HG03565 (cell line): ENCODE measurements around the gene ZMYND11.
A peak's percentile ranks its signal among the peaks of the same experiment; 100 is the strongest.
"Not testable (repeated sequence)": the region's sequence is repeated elsewhere in the genome, so short reads cannot be mapped to it uniquely, and the experiment has no call there.

Experiments
- ATAC-seq: cut with Tn5 transposase; IDR thresholded peaks from one replicate; pipeline ENCODE4 v1.9.1; 2021; ENCODE audit warnings: mild to moderate bottlenecking, moderate library complexity; ENCODE audit not compliant: unreplicated experiment

The ZMYND11 gene

GRCh38 chr10:132946-133898 is 2.0 kb upstream of the ZMYND11 start:
- ATAC-seq = no peak

- peak; percentile 25 for ATAC-seq
Measured at GRCh38 chr10:134247-135131, 766 bp upstream of the ZMYND11 start.

GRCh38 chr10:135601-136464 is 578 bp downstream of the ZMYND11 start:
- ATAC-seq = peak; percentile 22

- peak; percentile 16 for ATAC-seq
Measured at GRCh38 chr10:136465-136762, 1.2 kb downstream of the ZMYND11 start.

- ATAC-seq = peak; percentile 25
Measured at GRCh38 chr10:137031-137430, 1.8 kb downstream of the ZMYND11 start.

GRCh38 chr10:137606-138005 is 2.4 kb downstream of the ZMYND11 start:
- no peak for ATAC-seq

- ATAC-seq = no peak
Measured at GRCh38 chr10:142371-142770, 7.1 kb downstream of the ZMYND11 start.

GRCh38 chr10:152915-153314 is 17.7 kb downstream of the ZMYND11 start:
- ATAC-seq = no peak

- no peak for ATAC-seq
Measured at GRCh38 chr10:154348-154747, 19.1 kb downstream of the ZMYND11 start.

- ATAC-seq = no peak
Measured at GRCh38 chr10:167383-167782, 32.1 kb downstream of the ZMYND11 start.

- no peak for ATAC-seq
Measured at GRCh38 chr10:173741-174140, 38.5 kb downstream of the ZMYND11 start.

GRCh38 chr10:176677-177076 is 41.4 kb downstream of the ZMYND11 start:
- ATAC-seq = no peak

GRCh38 chr10:178208-178607 is 43.0 kb downstream of the ZMYND11 start:
- ATAC-seq = no peak

- ATAC-seq = no peak
Measured at GRCh38 chr10:178723-179122, 43.5 kb downstream of the ZMYND11 start.

- ATAC-seq = no peak
Measured at GRCh38 chr10:182441-183201, 47.4 kb downstream of the ZMYND11 start.

GRCh38 chr10:184174-184573 is 48.9 kb downstream of the ZMYND11 start:
- no peak for ATAC-seq

- ATAC-seq = no peak
Measured at GRCh38 chr10:184911-185310, 49.7 kb downstream of the ZMYND11 start.

GRCh38 chr10:185571-185970 is 50.3 kb downstream of the ZMYND11 start:
- not testable (repeated sequence) for ATAC-seq

- ATAC-seq = no peak
Measured at GRCh38 chr10:186911-187310, 51.7 kb downstream of the ZMYND11 start.

- ATAC-seq = no peak
Measured at GRCh38 chr10:188546-188945, 53.3 kb downstream of the ZMYND11 start.
